H1 (cell line): ENCODE results near the gene CFDP1. TPM values are rescaled to one million over a fixed set of nuclear protein-coding genes. Genes with fewer than 3 reads are reported as not detected.

Experiments used
- CTCF ChIA-PET: fragments of 300-600 bp; sonication (Branson Sonifier 250); formaldehyde crosslinking; loops from one replicate; lab custom pipeline; 2021; ENCODE audit not compliant: partially characterized antibody; lab: Charles Lee
- POLR2A ChIA-PET: fragments of 300-600 bp; sonication (Branson Sonifier 250); formaldehyde crosslinking; loops from one replicate; lab custom pipeline; 2021; ENCODE audit warnings: inconsistent platforms; ENCODE audit not compliant: partially characterized antibody; lab: Charles Lee
- DNase-seq, 2 experiments: peaks; one replicate each; pipeline versions ENCODE4 v3.0.0 to v3.0.0-alpha.2; 2010 to 2022; ENCODE audit warnings: low spot score in 2 of 2, low read depth in 1 of 2, mixed read lengths in 1 of 2
- FAIRE-seq: peaks from 2 replicates; lab custom pipeline; 2011; peaks lifted over from hg19 to GRCh38; lab: Jason Lieb, UNC
- H2AFZ ChIP-seq: 2 replicates; pipeline ENCODE4 v1.8.1; 2012; ENCODE audit warnings: low read length, inconsistent platforms
- H2AK5ac ChIP-seq: 2 replicates; pipeline ENCODE4 v1.6.1; 2013; ENCODE audit warnings: low read depth, low read length
- H2BK120ac ChIP-seq: replicated peaks from 2 replicates; pipeline ENCODE3; 2013; ENCODE audit warnings: low read depth, low read length, inconsistent platforms
- H2BK12ac ChIP-seq: 2 replicates; pipeline ENCODE4 v1.6.1; 2013; ENCODE audit warnings: low read depth, low read length
- H2BK15ac ChIP-seq: 2 replicates; pipeline ENCODE4 v1.6.1; 2013; ENCODE audit warnings: low read length
- H2BK20ac ChIP-seq: 2 replicates; pipeline ENCODE4 v1.6.1; 2013; ENCODE audit warnings: low read length
- H2BK5ac ChIP-seq: 2 replicates; pipeline ENCODE4 v1.6.1; 2013; ENCODE audit warnings: low read depth, low read length
- H3K14ac ChIP-seq: 2 replicates; pipeline ENCODE4 v1.6.1; 2013; ENCODE audit warnings: inconsistent platforms; ENCODE audit not compliant: insufficient read length
- H3K18ac ChIP-seq: 2 replicates; pipeline ENCODE4 v1.6.1; 2013; ENCODE audit warnings: low read length; ENCODE audit errors: extremely low read depth
- H3K23ac ChIP-seq: 2 replicates; pipeline ENCODE4 v1.6.1; 2013; ENCODE audit warnings: inconsistent platforms; ENCODE audit not compliant: insufficient read length
- H3K23me2 ChIP-seq: 2 replicates; pipeline ENCODE4 v1.6.1; 2013; ENCODE audit warnings: low read depth, low read length
- H3K27ac ChIP-seq: 2 replicates; pipeline ENCODE4 v1.6.1; 2011; ENCODE audit warnings: low read depth, low read length, inconsistent platforms
- H3K27me3 ChIP-seq, 4 experiments: replicated peaks in 1 of 4; 1 replicate in 1 of 4; 2 replicates in 3 of 4; pipeline versions ENCODE4 v1.6.1 to v1.8.1; 2011 to 2013; ENCODE audit warnings: low read length in 3 of 4, mild to moderate bottlenecking in 3 of 4, inconsistent platforms in 2 of 4, mixed read lengths in 2 of 4, moderate library complexity in 1 of 4; ENCODE audit not compliant: control insufficient read depth in 3 of 4, insufficient read depth in 3 of 4; ENCODE audit errors: extremely low read depth in 1 of 4
- H3K36me3 ChIP-seq, 4 experiments: 2 replicates each; pipeline versions ENCODE4 v1.6.1 to v1.8.1; 2011 to 2013; ENCODE audit warnings: mild to moderate bottlenecking in 4 of 4, low read length in 3 of 4, moderate library complexity in 2 of 4, control low read depth in 1 of 4, inconsistent platforms in 1 of 4; ENCODE audit not compliant: insufficient read depth in 4 of 4, control insufficient read depth in 2 of 4
- H3K4ac ChIP-seq: replicated peaks from 2 replicates; pipeline ENCODE3; 2013; ENCODE audit warnings: low read length, low read depth, mixed read lengths, inconsistent platforms; ENCODE audit not compliant: insufficient read length
- H3K4me1 ChIP-seq, 4 experiments: replicated peaks in 1 of 4; 1 replicate in 1 of 4; 2 replicates in 3 of 4; pipeline versions ENCODE4 v1.6.1 to v1.8.1; 2011 to 2013; ENCODE audit warnings: low read length in 3 of 4, inconsistent platforms in 2 of 4, mixed read lengths in 1 of 4; ENCODE audit not compliant: insufficient read depth in 4 of 4, control insufficient read depth in 3 of 4
- H3K4me2 ChIP-seq, 2 experiments: 2 replicates each; pipeline versions ENCODE4 v1.6.1 to v1.8.1; 2011 to 2013; ENCODE audit warnings: low read depth in 2 of 2, low read length in 2 of 2, control low read depth in 1 of 2, inconsistent platforms in 1 of 2, mild to moderate bottlenecking in 1 of 2; ENCODE audit not compliant: insufficient read depth in 1 of 2
- H3K4me3 ChIP-seq, 4 experiments: fragments of 200-600, 300-600 bp in 1 of 4; sonication (generic), shearing (Covaris generic), sonication (Bioruptor Twin) in 1 of 4; 2 replicates each; pipeline versions ENCODE4 v1.5.1 to v1.8.1; 2011 to 2016; ENCODE audit warnings: low read length in 4 of 4, low read depth in 3 of 4, control low read depth in 2 of 4, inconsistent platforms in 2 of 4, mild to moderate bottlenecking in 2 of 4, mixed read lengths in 1 of 4, moderate library complexity in 1 of 4; ENCODE audit not compliant: insufficient read depth in 2 of 4; ENCODE audit errors: extremely low read depth in 1 of 4
- H3K56ac ChIP-seq: replicated peaks from 2 replicates; pipeline ENCODE3; 2013; ENCODE audit warnings: low read depth, mild to moderate bottlenecking, mixed read lengths, low read length, inconsistent platforms; ENCODE audit not compliant: insufficient read length
- H3K79me1 ChIP-seq: 2 replicates; pipeline ENCODE4 v1.6.1; 2013; ENCODE audit warnings: low read depth, low read length, control low read depth
- H3K79me2 ChIP-seq, 2 experiments: 2 replicates each; pipeline versions ENCODE4 v1.6.1 to v1.8.1; 2012 to 2013; ENCODE audit warnings: low read length in 2 of 2, mild to moderate bottlenecking in 2 of 2, inconsistent platforms in 1 of 2; ENCODE audit not compliant: insufficient read depth in 2 of 2, control insufficient read depth in 1 of 2
- H3K9ac ChIP-seq, 4 experiments: replicated peaks in 1 of 4; 1 replicate in 1 of 4; 2 replicates in 3 of 4; pipeline versions ENCODE4 v1.6.1 to v1.8.1; 2011 to 2013; ENCODE audit warnings: low read depth in 3 of 4, low read length in 3 of 4, control low read depth in 2 of 4, mild to moderate bottlenecking in 2 of 4, moderate library complexity in 2 of 4, inconsistent platforms in 1 of 4; ENCODE audit errors: extremely low read depth in 1 of 4
- H3K9me3 ChIP-seq, 2 experiments: 2 replicates each; pipeline versions ENCODE4 v1.6.1 to v1.8.1; 2012 to 2013; ENCODE audit warnings: mild to moderate bottlenecking in 2 of 2, moderate library complexity in 2 of 2, control low read depth in 1 of 2, inconsistent platforms in 1 of 2, low read depth in 1 of 2, low read length in 1 of 2, mixed read lengths in 1 of 2; ENCODE audit not compliant: insufficient read depth in 2 of 2
- H4K20me1 ChIP-seq, 2 experiments: replicated peaks in 1 of 2; 2 replicates each; pipeline versions ENCODE3 to v1.8.1; 2011 to 2013; ENCODE audit warnings: inconsistent platforms in 2 of 2, low read length in 2 of 2, mild to moderate bottlenecking in 1 of 2; ENCODE audit not compliant: insufficient read depth in 2 of 2, control insufficient read depth in 1 of 2
- H4K5ac ChIP-seq: 2 replicates; pipeline ENCODE4 v1.6.1; 2013; ENCODE audit warnings: low read length, low read depth, mixed read lengths, inconsistent platforms; ENCODE audit not compliant: insufficient read length
- H4K8ac ChIP-seq: 2 replicates; pipeline ENCODE4 v1.8.0; 2013; ENCODE audit warnings: mild to moderate bottlenecking, moderate library complexity, low read length, inconsistent platforms; ENCODE audit not compliant: insufficient read depth; ENCODE audit errors: extremely low read depth
- H4K91ac ChIP-seq: replicated peaks from 2 replicates; pipeline ENCODE3; 2013; ENCODE audit warnings: low read length, mixed read lengths, inconsistent platforms; ENCODE audit not compliant: insufficient read length
- CREB1 ChIP-seq: IDR thresholded peaks from 2 replicates; pipeline ENCODE4 v1.6.1; 2012; ENCODE audit warnings: inconsistent platforms
- HDAC6 ChIP-seq: IDR thresholded peaks from one replicate; pipeline ENCODE4 v1.7.1; 2012; ENCODE audit warnings: low read depth, mild to moderate bottlenecking, inconsistent platforms, low read length, moderate library complexity
- NANOG ChIP-seq: IDR thresholded peaks from 2 replicates; pipeline ENCODE4 v1.6.1; 2011; ENCODE audit warnings: low read length, low read depth, mild to moderate bottlenecking, inconsistent platforms; ENCODE audit not compliant: insufficient read depth, poor library complexity, severe bottlenecking
- RFX5 ChIP-seq: IDR thresholded peaks from 2 replicates; pipeline ENCODE4 v1.6.1; 2011; ENCODE audit warnings: low read depth, low read length, improper control_type of control experiment, borderline replicate concordance
- TAF7 ChIP-seq: optimal IDR thresholded peaks from 2 replicates; pipeline ENCODE3; 2011; ENCODE audit warnings: low read depth, mild to moderate bottlenecking, inconsistent platforms, low read length, moderate library complexity, borderline replicate concordance
- WGBS, 2 experiments: shearing (Covaris generic) in 1 of 2; methylation state at CpG; one replicate each; pipeline versions ENCODE4 v1.1.6 to v1.1.7; 2013 to 2015; ENCODE audit warnings: low lambda C conversion rate in 2 of 2, mixed read lengths in 2 of 2, inconsistent platforms in 1 of 2, low coverage in 1 of 2, missing lambda C conversion rate in 1 of 2; ENCODE audit not compliant: insufficient replicate concordance in 2 of 2, insufficient coverage in 1 of 2, insufficient read length in 1 of 2; ENCODE audit errors: extremely low coverage in 1 of 2, missing lambda C conversion rate in 1 of 2; 5-methylcytosine and 5-hydroxymethylcytosine counted together
- polyA plus RNA-seq, 7 experiments: library from polyadenylated mRNA; depleted of rRNA in 3 of 7; stranded (reverse) in 5 of 7; unstranded in 2 of 7; fragments of >200 nt in 5 of 7; fragments of 200-250 nt in 2 of 7; gene quantifications; 1 replicate in 5 of 7; 2 replicates in 1 of 7; 4 replicates in 1 of 7; pipeline versions ENCODE4 v1.2.1 to v1.2.3, GENCODE V29; 2011 to 2013; ENCODE audit warnings: missing spikeins in 2 of 7, mixed read lengths in 2 of 7
- total RNA-seq: library from RNA; stranded (reverse); fragmentation: NEBNext Ultra II Directional; extraction: Animal tissue kit (Norgen Biotek cat#: 25700); gene quantifications from 2 replicates; pipeline ENCODE4 v1.2.1, GENCODE V29; 2021

CFDP1 gene
- total and polyA plus RNA-seq, 2 of the 8 experiments (the other 6 are each of a cell fraction or from before 2014, with no cell fraction given), result 25.5 to 77.3 TPM

DNA sequence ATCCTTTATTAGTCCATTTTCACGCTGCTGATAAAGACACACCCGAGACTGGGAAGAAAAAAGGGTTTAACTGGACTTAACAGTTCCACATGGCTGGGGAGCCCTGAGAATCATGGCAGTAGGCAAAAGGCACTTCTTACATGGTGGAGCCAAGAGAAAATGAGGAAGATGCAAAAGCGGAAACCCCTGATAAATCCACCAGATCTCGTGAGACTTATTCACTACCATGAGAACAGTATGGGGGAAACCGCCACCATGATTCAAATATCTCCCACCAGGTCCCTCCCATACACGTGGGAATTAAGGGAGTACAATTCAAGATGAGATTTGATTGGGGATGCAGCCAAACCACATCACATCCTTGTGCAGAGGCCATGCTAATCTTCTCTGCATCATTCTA, 146.9 kb downstream of the CFDP1 start:
- peaks cover 0 to 6% (median 1%) of the 10 kb centered on the region in 4 experiments; a peak in 3 of 8 replicates for H3K36me3 ChIP-seq
- no peak overlapping the region for H3K23ac ChIP-seq
- FAIRE-seq, result no peak
- no peak overlapping the region for H2AFZ ChIP-seq
- H3K4me2 ChIP-seq, result no peak overlapping the region
- TF ChIP-seq HDAC6 (no peak), RFX5 (no peak), TAF7 (no peak), CREB1 (no peak), NANOG (no peak)
- TF ChIP-seq, all 59 proteins: peak for 0
- H4K8ac ChIP-seq, result no peak overlapping the region
- H3K4me3 ChIP-seq, result no peak overlapping the region
- H3K79me1 ChIP-seq, result no peaks in the 10 kb centered on the region
- no peaks in the 10 kb centered on the region for H3K27me3 ChIP-seq
- no peak overlapping the region for H3K18ac ChIP-seq
- H2BK12ac ChIP-seq, result no peak overlapping the region
- H4K20me1 ChIP-seq, result peaks cover 0 to 4% of the 10 kb centered on the region in 2 experiments
- no peak for DNase-seq
- H3K9me3 ChIP-seq, result no peaks in the 10 kb centered on the region
- H2AK5ac ChIP-seq, result no peak overlapping the region
- ChIA-PET CTCF (interaction anchor here (0.6 to 1.9 kb wide), 4 partner anchors 17 to 385 kb away, joined by 3 to 5 read pairs (median 4); no protein-coding TSS in a partner anchor), POLR2A (interaction anchor here (1.3 kb wide), 1 partner anchor 23 kb away, joined by 3 read pairs; no protein-coding TSS in a partner anchor)
- H2BK20ac ChIP-seq, result no peak overlapping the region
- H3K14ac ChIP-seq, result no peak overlapping the region
- H3K4me1 ChIP-seq, result no peaks in the 10 kb centered on the region
- H3K79me2 ChIP-seq, result no peaks in the 10 kb centered on the region
- H3K56ac ChIP-seq, result no peak overlapping the region
- H2BK120ac ChIP-seq, result no peak overlapping the region
- H3K9ac ChIP-seq, result no peak overlapping the region
- H4K5ac ChIP-seq, result no peak overlapping the region
- 90% methylated on average over 6 of the region's 6 CpGs; no CpG with 5 or more reads in 1 of the 2 experiments for WGBS, 2 experiments
- no peaks in the 10 kb centered on the region for H3K23me2 ChIP-seq
- H4K91ac ChIP-seq, result no peak overlapping the region
- H3K4ac ChIP-seq, result no peak overlapping the region
- no peak overlapping the region for H2BK5ac ChIP-seq
- no peak overlapping the region for H3K27ac ChIP-seq
- no peak overlapping the region for H2BK15ac ChIP-seq
